IMR-90 (cell line): ENCODE data around the gene ABLIM3.
A peak's percentile ranks its signal among the peaks of the same experiment; 100 is the strongest.

Source experiments
- BHLHE40 ChIP-seq: fragments of 150-350 bp; IDR thresholded peaks from 2 replicates; pipeline ENCODE4 v1.6.1; 2016; ENCODE audit warnings: mild to moderate bottlenecking, low read depth, low read length
- CEBPB ChIP-seq: IDR thresholded peaks from 2 replicates; pipeline ENCODE4 v1.6.1; 2012; ENCODE audit warnings: low read depth, low read length, improper control_type of control experiment
- MAFK ChIP-seq: IDR thresholded peaks from 2 replicates; pipeline ENCODE4 v1.6.1; 2012; ENCODE audit warnings: low read depth, low read length, improper control_type of control experiment
- POLR2A ChIP-seq: IDR thresholded peaks from 2 replicates; pipeline ENCODE4 v1.6.1; 2012; ENCODE audit warnings: mild to moderate bottlenecking, low read depth, low read length
- RAD21 ChIP-seq: IDR thresholded peaks from 2 replicates; pipeline ENCODE4 v1.6.1; 2012; ENCODE audit warnings: low read length, improper control_type of control experiment
- TF ChIP-seq, protein P1 (sequence below): conservative IDR thresholded peaks from 2 replicates; pipeline ENCODE4 v1.5.1; 2012; ENCODE audit warnings: mild to moderate bottlenecking, low read depth, low read length, improper control_type of control experiment

DNA sequence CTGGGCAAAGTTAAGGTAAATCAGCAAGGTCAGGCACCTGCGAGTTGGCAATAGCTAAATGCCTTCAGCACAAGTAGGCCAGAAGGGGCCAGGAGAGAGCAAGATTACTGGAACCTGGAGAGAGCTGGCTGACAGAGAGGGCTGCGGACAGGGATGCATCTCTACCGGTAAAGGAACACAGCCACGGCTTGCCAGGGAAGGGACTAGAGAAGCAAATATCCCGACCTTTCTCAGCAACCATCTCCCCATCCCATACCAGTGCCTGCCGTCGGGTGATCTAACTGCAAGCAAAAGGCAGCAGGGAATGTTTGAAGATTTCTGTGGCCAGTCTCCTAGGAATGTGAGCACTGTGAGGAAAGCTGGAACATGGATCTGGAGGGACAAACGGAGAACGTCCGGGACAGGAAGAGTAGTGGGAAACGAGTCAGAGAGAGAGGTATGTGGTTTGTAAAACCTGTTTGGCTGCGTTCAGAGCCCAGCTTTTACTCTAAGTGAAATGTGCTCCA, 15.9 kb upstream of the ABLIM3 start:
- TF ChIP-seq, protein P1, sequence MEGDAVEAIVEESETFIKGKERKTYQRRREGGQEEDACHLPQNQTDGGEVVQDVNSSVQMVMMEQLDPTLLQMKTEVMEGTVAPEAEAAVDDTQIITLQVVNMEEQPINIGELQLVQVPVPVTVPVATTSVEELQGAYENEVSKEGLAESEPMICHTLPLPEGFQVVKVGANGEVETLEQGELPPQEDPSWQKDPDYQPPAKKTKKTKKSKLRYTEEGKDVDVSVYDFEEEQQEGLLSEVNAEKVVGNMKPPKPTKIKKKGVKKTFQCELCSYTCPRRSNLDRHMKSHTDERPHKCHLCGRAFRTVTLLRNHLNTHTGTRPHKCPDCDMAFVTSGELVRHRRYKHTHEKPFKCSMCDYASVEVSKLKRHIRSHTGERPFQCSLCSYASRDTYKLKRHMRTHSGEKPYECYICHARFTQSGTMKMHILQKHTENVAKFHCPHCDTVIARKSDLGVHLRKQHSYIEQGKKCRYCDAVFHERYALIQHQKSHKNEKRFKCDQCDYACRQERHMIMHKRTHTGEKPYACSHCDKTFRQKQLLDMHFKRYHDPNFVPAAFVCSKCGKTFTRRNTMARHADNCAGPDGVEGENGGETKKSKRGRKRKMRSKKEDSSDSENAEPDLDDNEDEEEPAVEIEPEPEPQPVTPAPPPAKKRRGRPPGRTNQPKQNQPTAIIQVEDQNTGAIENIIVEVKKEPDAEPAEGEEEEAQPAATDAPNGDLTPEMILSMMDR, result 0 out of 2 replicates have a peak, but pooled peaks have one; percentile 20
- no peak for TF ChIP-seq MAFK
- no peak for TF ChIP-seq BHLHE40
- TF ChIP-seq RAD21, result no peak
- no peak for TF ChIP-seq CEBPB
- no peak for TF ChIP-seq POLR2A
